Thyroid gland (tissue), 4 donors: ENCODE measurements around the gene MRPL48. TPM values are rescaled to one million over a fixed set of nuclear protein-coding genes. Genes with fewer than 3 reads are reported as not detected.

Experiments
- DNase-seq, 2 donors: peaks; one replicate each; pipeline ENCODE4 v3.0.0-alpha.2; 2019
- H3K27ac ChIP-seq, 3 donors: fragments of 200-600 bp; sonication (generic); 1 replicate in 2 of 3; 2 replicates in 1 of 3; pipeline ENCODE4 v1.5.1; 2016 to 2019; ENCODE audit warnings: mild to moderate bottlenecking in 1 of 3, moderate library complexity in 1 of 3
- H3K27me3 ChIP-seq: fragments of 200-600 bp; sonication (generic); one replicate; pipeline ENCODE4 v1.5.1; 2019
- H3K36me3 ChIP-seq, 2 donors: fragments of 200-600 bp; sonication (generic); one replicate each; pipeline ENCODE4 v1.5.1; 2016 to 2019
- H3K4me1 ChIP-seq, 2 donors: fragments of 200-600 bp; sonication (generic); one replicate each; pipeline ENCODE4 v1.5.1; 2017 to 2019
- H3K4me3 ChIP-seq, 3 donors: fragments of 200-600 bp; sonication (generic); replicated peaks in 1 of 3; 1 replicate in 2 of 3; 2 replicates in 1 of 3; pipeline ENCODE4 v1.5.1; 2016; ENCODE audit warnings: mild to moderate bottlenecking in 1 of 3
- H3K9me3 ChIP-seq: fragments of 200-600 bp; sonication (generic); one replicate; pipeline ENCODE4 v1.5.1; 2017
- CTCF ChIP-seq, 6 experiments: fragments of 200-600 bp in 3 of 6; fragments of 450-650 bp in 3 of 6; sonication (generic) in 3 of 6; IDR thresholded peaks; one replicate each; pipeline ENCODE4 v1.5.1; 2016 to 2019; ENCODE audit warnings: antibody characterized with exemption in 6 of 6, mild to moderate bottlenecking in 2 of 6, inconsistent platforms in 1 of 6, moderate library complexity in 1 of 6
- POLR2A ChIP-seq, 2 donors: fragments of 450-650 bp; IDR thresholded peaks; one replicate each; pipeline ENCODE4 v1.6.1; 2017; ENCODE audit warnings: antibody characterized with exemption in 2 of 2, mild to moderate bottlenecking in 2 of 2, moderate library complexity in 1 of 2
- WGBS, 2 donors: methylation state at CpG; one replicate each; pipeline ENCODE4 v1.1.5; 2017; 5-methylcytosine and 5-hydroxymethylcytosine counted together
- intact Hi-C: fragments of 100-400 bp; cut with DNase I; formaldehyde crosslinking; loops from one replicate; pipeline ENCODE4 v1.15.1; 2023
- total RNA-seq, 4 donors: library from RNA; depleted of rRNA; stranded (reverse); fragments of >200 nt; gene quantifications; one replicate each; pipeline ENCODE4 v1.2.3, GENCODE V29; 2016

Gene MRPL48
- total RNA-seq, 4 donors from 2014 or later, result 16.0 to 38.5 (median 29.8) TPM

DNA sequence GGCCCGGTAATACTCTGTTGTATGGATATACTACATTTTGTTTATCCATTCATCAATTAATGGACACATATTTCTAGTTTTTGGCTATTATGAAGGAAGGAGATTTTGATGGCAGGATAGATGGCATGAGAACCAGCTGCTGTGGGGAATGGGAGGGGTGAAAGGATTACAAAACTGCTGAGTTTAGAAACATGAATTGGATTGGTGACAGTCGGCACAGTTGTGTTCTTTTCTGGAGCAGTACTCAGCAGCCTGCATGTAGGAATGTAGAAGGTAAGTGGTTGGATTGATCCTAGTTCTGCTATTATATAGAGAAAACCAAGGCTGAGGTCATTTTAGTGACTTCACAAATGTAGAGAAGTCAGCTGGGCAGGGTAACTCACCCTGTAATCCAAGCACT is 96.2 kb downstream of the MRPL48 start:
- 94% methylated on average over 2 of the region's 2 CpGs for WGBS, 2 donors
- Histone ChIP-seq H3K27ac (no peak overlapping the region), H3K27me3 (no peaks in the 10 kb centered on the region), H3K4me1 (no peaks in the 10 kb centered on the region), H3K4me3 (no peak overlapping the region), H3K36me3 (no peaks in the 10 kb centered on the region), H3K9me3 (no peaks in the 10 kb centered on the region)
- TF ChIP-seq CTCF (IDR thresholded peaks at IDR 0.05), result no peak
- TF ChIP-seq POLR2A (IDR thresholded peaks at IDR 0.05), result no peak
- DNase-seq, result no peak
- intact Hi-C loops, result no loop called here

- Histone ChIP-seq H3K4me3 (no peak overlapping the region), H3K4me1 (no peaks in the 10 kb centered on the region), H3K9me3 (no peaks in the 10 kb centered on the region), H3K27ac (no peak overlapping the region), H3K27me3 (no peaks in the 10 kb centered on the region), H3K36me3 (peaks cover 0 to 2% of the 10 kb centered on the region in 2 donors)
- 93 to 96% methylated on average over 3 of the region's 3 CpGs for WGBS, 2 donors
- no peak for DNase-seq
- intact Hi-C loops, result no loop called here
- TF ChIP-seq CTCF (IDR thresholded peaks at IDR 0.05) (no peak), POLR2A (IDR thresholded peaks at IDR 0.05) (no peak)
These were observed 100.6 kb downstream of the MRPL48 start for GRCh38 chr11:73888244-73888643.

GRCh38 chr11:73889019-73889418 is 101.3 kb downstream of the MRPL48 start:
- WGBS, 2 donors, result 65 to 68% methylated on average over 1 of the region's 1 CpG

GRCh38 chr11:73889536-73889935 is 101.9 kb downstream of the MRPL48 start:
- Histone ChIP-seq H3K4me3 (no peak overlapping the region), H3K4me1 (no peaks in the 10 kb centered on the region), H3K27me3 (no peaks in the 10 kb centered on the region), H3K9me3 (no peaks in the 10 kb centered on the region), H3K27ac (no peak overlapping the region), H3K36me3 (peaks cover 2 to 5% of the 10 kb centered on the region in 2 donors)
- intact Hi-C loops, result no loop called here
- 78 to 83% methylated on average over 1 of the region's 1 CpG for WGBS, 2 donors
- no peak for DNase-seq
- no peak for TF ChIP-seq CTCF (IDR thresholded peaks at IDR 0.05)
- TF ChIP-seq POLR2A (IDR thresholded peaks at IDR 0.05), result no peak

More at GRCh38 chr11:73889019-73889418, 101.3 kb downstream of the MRPL48 start:
- TF ChIP-seq CTCF (IDR thresholded peaks at IDR 0.05), result no peak
- TF ChIP-seq POLR2A (IDR thresholded peaks at IDR 0.05), result no peak
- Histone ChIP-seq H3K27me3 (no peaks in the 10 kb centered on the region), H3K4me3 (no peak overlapping the region), H3K27ac (no peak overlapping the region), H3K36me3 (peaks cover 2% of the 10 kb centered on the region in 2 donors), H3K4me1 (no peaks in the 10 kb centered on the region), H3K9me3 (no peaks in the 10 kb centered on the region)
- intact Hi-C loops, result no loop called here
- DNase-seq, result no peak

DNA sequence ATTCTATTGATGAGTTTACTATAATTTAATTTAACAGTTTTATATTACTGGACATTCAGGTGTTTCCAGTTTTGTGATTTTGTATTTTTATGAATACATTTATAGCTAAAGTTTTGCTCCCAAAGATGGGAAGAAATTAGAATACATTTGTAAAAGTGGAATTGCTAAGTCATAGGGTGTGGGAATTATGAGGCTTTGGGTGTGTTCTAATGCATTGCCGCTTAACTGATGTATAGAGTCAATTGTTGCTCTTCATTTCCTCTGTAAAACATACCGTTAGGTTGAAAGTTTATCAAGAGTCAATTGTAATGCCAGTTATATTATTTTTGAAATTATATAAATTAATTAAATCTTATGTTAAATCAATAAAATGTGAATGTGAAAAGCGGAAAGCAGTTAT is 105.4 kb downstream of the MRPL48 start:
- WGBS, 2 donors, result 97 to 98% methylated on average over 3 of the region's 3 CpGs

More for the DNA sequence above, 105.4 kb downstream of the MRPL48 start:
- Histone ChIP-seq H3K36me3 (peaks cover 2 to 5% of the 10 kb centered on the region in 2 donors), H3K4me1 (no peaks in the 10 kb centered on the region), H3K4me3 (no peak overlapping the region), H3K27ac (no peak overlapping the region), H3K27me3 (no peaks in the 10 kb centered on the region), H3K9me3 (no peaks in the 10 kb centered on the region)
- no peak for DNase-seq
- TF ChIP-seq CTCF (IDR thresholded peaks at IDR 0.05), result no peak
- TF ChIP-seq POLR2A (IDR thresholded peaks at IDR 0.05), result no peak
- intact Hi-C loops, result no loop called here
